Heart left ventricle (tissue), 16 donors: ENCODE data around the gene RMDN3. TPM values are rescaled to one million over a fixed set of nuclear protein-coding genes. Genes with fewer than 3 reads are reported as not detected.

ENCODE experiments used
- ATAC-seq, 4 donors: fragments of 200-7000 bp; cut with Tn5 transposase; one replicate each; pipeline ENCODE4 v1.9.1; 2020 to 2022; ENCODE audit warnings: moderate library complexity in 4 of 4, mild to moderate bottlenecking in 3 of 4, moderate number of reproducible peaks in 1 of 4
- DNase-seq, 5 donors: peaks; one replicate each; pipeline ENCODE4 v3.0.0-alpha.2; 2020
- H3K27ac ChIP-seq, 12 donors: fragments of 200-600 bp; sonication (generic) in 4 of 12; one replicate each; pipeline versions ENCODE4 v1.5.0 to v1.8.0; 2016 to 2022; ENCODE audit warnings: mild to moderate bottlenecking in 2 of 12
- H3K27me3 ChIP-seq, 9 donors: fragments of 200-600 bp; sonication (generic) in 2 of 9; one replicate each; pipeline versions ENCODE4 v1.5.1 to v1.8.0; 2016 to 2022; ENCODE audit warnings: mild to moderate bottlenecking in 3 of 9
- H3K36me3 ChIP-seq, 9 donors: fragments of 200-600 bp; sonication (generic) in 2 of 9; one replicate each; pipeline versions ENCODE4 v1.5.0 to v1.8.0; 2018 to 2022; ENCODE audit warnings: mild to moderate bottlenecking in 2 of 9
- H3K4me1 ChIP-seq, 12 donors: fragments of 200-600 bp; sonication (generic) in 4 of 12; one replicate each; pipeline versions ENCODE4 v1.5.0 to v1.8.0; 2016 to 2022; ENCODE audit warnings: mild to moderate bottlenecking in 3 of 12
- H3K4me3 ChIP-seq, 12 donors: fragments of 200-600 bp; sonication (generic) in 4 of 12; one replicate each; pipeline versions ENCODE4 v1.5.0 to v1.8.0; 2017 to 2022; ENCODE audit warnings: mild to moderate bottlenecking in 9 of 12, moderate library complexity in 4 of 12
- H3K9me3 ChIP-seq, 12 donors: fragments of 200-600 bp; sonication (generic) in 4 of 12; one replicate each; pipeline versions ENCODE4 v1.5.0 to v1.8.0; 2016 to 2022; ENCODE audit warnings: mild to moderate bottlenecking in 1 of 12
- POLR2A ChIP-seq, 2 donors: fragments of 450-650 bp; IDR thresholded peaks; one replicate each; pipeline ENCODE4 v1.6.1; 2017; ENCODE audit warnings: antibody characterized with exemption in 2 of 2, mild to moderate bottlenecking in 2 of 2, moderate library complexity in 2 of 2
- WGBS, 4 donors: extraction: QIAGEN DNeasy Blood & Tissue Kit in 2 of 4; methylation state at CpG; one replicate each; pipeline versions ENCODE4 v1.1.5 to v1.1.7; 2013 to 2018; 5-methylcytosine and 5-hydroxymethylcytosine counted together
- intact Hi-C, 10 donors: fragments of 100-400 bp; cut with DNase I; formaldehyde crosslinking; loops; one replicate each; pipeline versions ENCODE4 v1.11.1 to v1.14.2; 2022
- polyA plus RNA-seq, 2 donors: library from polyadenylated mRNA; stranded (reverse); fragments of 200-250 nt; gene quantifications; one replicate each; pipeline ENCODE4 v1.2.3, GENCODE V29; 2013
- total RNA-seq, 9 donors: library from RNA; depleted of rRNA in 2 of 9; stranded (reverse); fragments of >200 nt in 2 of 9; fragmentation: NEBNext Ultra II Directional in 3 of 9; extraction: Animal tissue kit (Norgen Biotek cat#: 25700) in 3 of 9; gene quantifications; one replicate each; pipeline versions ENCODE4 v1.1.0 to v1.2.4, GENCODE V29; 2016 to 2023
- TF ChIP-seq, protein P1 (sequence below), 12 donors: fragments of 200-600 bp; sonication (generic) in 4 of 12; IDR thresholded peaks; one replicate each; pipeline versions ENCODE4 v1.5.0 to v1.8.0; 2018 to 2022; ENCODE audit warnings: antibody characterized with exemption in 12 of 12, mild to moderate bottlenecking in 5 of 12
- donor health status: ischemic (EF 13 %, LVEDD 7.1; RV severe dilation, severe dysfunction).
- donor health status: healthy with polysubstance abuse.
- donor health status: DM: no; HTN: yes; CAD: no.
- donor health status: DM: no; HTN: no; CAD: no.
- donor health status: ischemic (EF 25% LVEDD 6.9; RV normal size, moderate dysfunction).
- donor health status: ischemic (EF 25% LVEDD 5.7; RV mildly dilated, moderate dysfunction).
- donor health status: healthy.
- donor health status: DM: yes; HTN: yes; CAD: no.
- donor health status: ischemic (EF 35%, LVEDD 5.7; RV mildly dilated, moderate dysfunction).
- donor health status: nonischemic (EF 11% LVEDD 7.7; RV severe dilation, severe dysfunction).
- donor health status: DM: yes; HTN: yes; CAD: no.
- donor health status: PGD.
- donor health status: ischemic (EF 29% LVEDD 5.4; RV normal size, mild dysfunction).
- donor health status: nonischemic (EF 23%, LVEDD 6.1; RV moderate dilation, normal function).

Gene RMDN3
- total and polyA plus RNA-seq, 11 donors, result 12.0 to 26.2 (median 18.5) TPM

DNA sequence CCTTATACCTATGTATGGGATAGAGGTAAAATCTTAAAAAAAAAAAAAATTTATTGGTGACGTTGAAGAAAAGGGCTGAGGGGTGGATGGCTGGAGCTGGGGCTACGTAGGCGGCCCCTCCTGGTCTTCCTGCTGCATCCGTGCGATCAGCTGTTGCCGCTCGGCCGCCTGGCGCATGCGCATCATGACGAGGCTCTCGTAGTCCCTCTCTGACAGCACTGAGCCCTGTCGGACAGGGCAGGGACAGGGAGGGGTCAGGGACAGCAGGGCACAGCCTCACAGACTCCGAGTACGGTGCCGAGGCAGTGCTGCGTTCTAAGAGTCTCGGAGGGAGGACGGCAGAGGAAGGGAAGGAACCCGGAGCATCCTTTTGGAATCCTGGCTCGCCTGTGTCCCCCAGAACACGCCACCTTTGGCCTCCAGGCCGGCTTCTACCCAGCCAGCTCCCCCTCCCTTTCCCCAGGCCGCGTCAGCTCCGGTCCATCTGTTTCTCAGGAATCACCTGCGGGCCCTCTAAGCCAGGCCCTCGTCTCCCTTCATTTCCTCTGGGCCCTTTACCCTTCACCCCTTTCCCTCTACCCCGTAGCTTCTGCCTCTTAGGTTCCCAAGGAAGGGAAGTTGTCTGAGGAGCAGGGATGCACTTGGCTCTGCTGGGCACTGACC is 12.9 kb upstream of the RMDN3 start:
- Histone ChIP-seq H3K4me1 (peaks cover 0 to 54% (median 19%) of the 10 kb centered on the region in 12 donors), H3K4me3 (no peak overlapping the region), H3K27me3 (no peaks in the 10 kb centered on the region), H3K36me3 (peaks cover 0 to 46% (median 15%) of the 10 kb centered on the region in 9 donors), H3K27ac (no peak overlapping the region), H3K9me3 (no peaks in the 10 kb centered on the region)
- intact Hi-C loops, result loop anchor here in 4 of 10 donors (5.0 to 10.0 kb wide), 4 partner anchors 34 to 173 kb away; partner anchors contain the start of genes DNAJC17 (in 1 of the 4), KNL1 (in 1 of the 4), VPS18 (in 1 of the 4) and ZFYVE19 (in 1 of the 4)
- DNase-seq, result no peak
- WGBS, 4 donors, result 92% methylated on average over 28 to 29 of the region's 29 CpGs
- TF ChIP-seq POLR2A (IDR thresholded peaks at IDR 0.05), result no peak
- TF ChIP-seq, protein P1, sequence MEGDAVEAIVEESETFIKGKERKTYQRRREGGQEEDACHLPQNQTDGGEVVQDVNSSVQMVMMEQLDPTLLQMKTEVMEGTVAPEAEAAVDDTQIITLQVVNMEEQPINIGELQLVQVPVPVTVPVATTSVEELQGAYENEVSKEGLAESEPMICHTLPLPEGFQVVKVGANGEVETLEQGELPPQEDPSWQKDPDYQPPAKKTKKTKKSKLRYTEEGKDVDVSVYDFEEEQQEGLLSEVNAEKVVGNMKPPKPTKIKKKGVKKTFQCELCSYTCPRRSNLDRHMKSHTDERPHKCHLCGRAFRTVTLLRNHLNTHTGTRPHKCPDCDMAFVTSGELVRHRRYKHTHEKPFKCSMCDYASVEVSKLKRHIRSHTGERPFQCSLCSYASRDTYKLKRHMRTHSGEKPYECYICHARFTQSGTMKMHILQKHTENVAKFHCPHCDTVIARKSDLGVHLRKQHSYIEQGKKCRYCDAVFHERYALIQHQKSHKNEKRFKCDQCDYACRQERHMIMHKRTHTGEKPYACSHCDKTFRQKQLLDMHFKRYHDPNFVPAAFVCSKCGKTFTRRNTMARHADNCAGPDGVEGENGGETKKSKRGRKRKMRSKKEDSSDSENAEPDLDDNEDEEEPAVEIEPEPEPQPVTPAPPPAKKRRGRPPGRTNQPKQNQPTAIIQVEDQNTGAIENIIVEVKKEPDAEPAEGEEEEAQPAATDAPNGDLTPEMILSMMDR (IDR thresholded peaks at IDR 0.05), result no peak
- ATAC-seq, result no peak

DNA sequence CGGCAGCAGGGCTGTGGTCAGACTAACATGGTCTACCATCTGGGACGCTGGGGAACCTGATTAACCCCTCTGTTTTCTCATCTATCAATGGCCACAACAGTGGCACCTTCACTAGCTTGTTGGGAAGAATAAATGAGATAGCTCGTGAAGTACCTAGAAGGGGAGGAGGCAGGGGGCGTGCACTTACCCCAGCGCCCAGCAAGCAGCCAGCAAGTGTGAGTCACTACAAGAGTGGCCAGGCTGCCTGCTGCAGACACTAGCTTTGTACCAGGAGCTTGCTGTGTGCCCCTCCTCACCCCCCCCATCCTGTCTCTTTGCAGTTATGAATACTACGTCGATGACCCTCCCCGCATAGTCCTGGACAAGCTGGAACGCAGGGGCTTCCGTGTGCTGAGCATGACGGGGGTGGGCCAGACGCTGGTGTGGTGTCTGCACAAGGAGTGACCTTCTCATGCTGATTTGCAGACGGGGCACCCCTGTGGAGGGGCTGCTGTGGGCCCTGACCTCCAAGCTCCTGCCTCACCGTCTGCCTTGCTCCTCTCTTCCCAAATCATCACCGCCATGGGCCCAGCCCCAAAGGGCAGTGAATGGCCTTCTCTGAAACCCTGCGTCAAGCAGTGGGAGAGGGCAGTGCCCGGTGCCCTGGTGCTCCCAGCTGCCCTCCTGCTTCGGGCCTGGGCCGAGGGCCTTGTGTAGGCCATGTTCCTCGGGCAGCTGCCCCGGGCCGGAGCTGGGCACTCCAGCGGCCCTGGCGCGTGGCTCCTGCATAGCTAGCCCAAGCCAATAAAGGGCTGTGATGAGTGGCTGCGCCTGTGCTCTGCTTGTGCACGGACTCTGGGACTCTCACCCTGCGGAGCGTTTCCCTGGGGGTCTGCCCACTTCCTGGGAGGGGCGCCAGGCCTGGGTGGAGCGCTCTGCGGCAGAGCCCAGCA is 12.1 kb upstream of the RMDN3 start:
- 91 to 94% (median 93%) methylated on average over 27 to 32 of the region's 32 CpGs for WGBS, 4 donors
- Histone ChIP-seq H3K36me3 (peaks cover 0 to 38% (median 13%) of the 10 kb centered on the region in 9 donors), H3K9me3 (no peaks in the 10 kb centered on the region), H3K27me3 (no peaks in the 10 kb centered on the region), H3K4me3 (no peak overlapping the region), H3K4me1 (peaks cover 0 to 60% (median 24%) of the 10 kb centered on the region in 12 donors), H3K27ac (no peak overlapping the region)
- no peak for ATAC-seq
- intact Hi-C loops, result loop anchor here in 4 of 10 donors (5.0 to 10.0 kb wide), 4 partner anchors 35 to 172 kb away; partner anchors contain the start of genes DNAJC17 (in 1 of the 4), KNL1 (in 1 of the 4), VPS18 (in 1 of the 4) and ZFYVE19 (in 1 of the 4)
- TF ChIP-seq POLR2A (IDR thresholded peaks at IDR 0.05), result no peak
- TF ChIP-seq, protein P1 (IDR thresholded peaks at IDR 0.05), result no peak
- DNase-seq, result no peak

DNA sequence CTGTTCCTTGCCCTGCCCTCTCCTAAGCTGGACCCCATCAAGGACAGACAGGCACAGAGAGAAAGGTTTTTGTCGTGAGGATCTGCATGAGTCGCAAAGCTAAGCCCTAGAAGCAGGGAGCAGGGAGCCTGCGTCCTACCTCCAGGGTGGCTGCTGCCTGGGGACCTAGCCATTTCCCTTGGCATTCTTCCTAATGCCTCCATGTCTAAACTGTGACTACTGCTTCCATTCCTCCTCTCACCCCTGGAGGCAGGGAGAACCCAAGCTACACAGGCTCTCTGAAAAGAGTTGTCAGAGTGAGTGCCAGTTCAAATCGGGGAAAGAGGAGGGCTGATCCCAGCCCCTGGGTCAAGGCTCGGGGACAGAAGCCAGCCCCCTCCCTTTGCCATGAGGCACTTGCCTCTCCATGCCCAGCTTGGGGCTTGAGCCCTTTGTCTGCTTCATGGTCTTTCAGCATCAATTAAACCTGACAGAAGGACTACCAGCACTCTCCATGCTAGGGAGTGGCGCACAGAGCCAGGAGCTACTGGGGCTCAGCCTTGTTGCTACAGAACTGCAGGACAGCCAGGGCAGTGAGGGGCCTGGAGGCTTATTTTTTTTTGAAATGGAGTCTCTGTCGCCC is 11.3 kb upstream of the RMDN3 start:
- no peak for TF ChIP-seq POLR2A (IDR thresholded peaks at IDR 0.05)
- TF ChIP-seq, protein P1 (IDR thresholded peaks at IDR 0.05), result no peak
- DNase-seq (no peak), ATAC-seq (no peak)
- Histone ChIP-seq H3K4me3 (no peak overlapping the region), H3K36me3 (peaks cover 0 to 31% (median 5%) of the 10 kb centered on the region in 9 donors), H3K27ac (peak overlapping the region in 1 of 12 donors; percentile 80), H3K27me3 (no peaks in the 10 kb centered on the region), H3K4me1 (peaks cover 0 to 60% (median 24%) of the 10 kb centered on the region in 12 donors), H3K9me3 (no peaks in the 10 kb centered on the region)
- intact Hi-C loops, result loop anchor here in 4 of 10 donors (5.0 to 10.0 kb wide), 4 partner anchors 36 to 172 kb away; partner anchors contain the start of genes DNAJC17 (in 1 of the 4), KNL1 (in 1 of the 4), VPS18 (in 1 of the 4) and ZFYVE19 (in 1 of the 4)
- WGBS, 4 donors, result 60 to 70% (median 69%) methylated on average over 5 to 7 of the region's 7 CpGs
